WERI-Rb-1 (cell line): ENCODE measurements around the gene ATP9A.

Experiments used
- DNase-seq: peaks from one replicate; pipeline ENCODE4 v3.0.0-alpha.2; 2020
- H3K27ac ChIP-seq: fragments of 250-450 bp; sonication (Bioruptor Pico); 2 replicates; pipeline ENCODE4 v1.5.1; 2020; ENCODE audit warnings: mild to moderate bottlenecking, moderate library complexity
- H3K27me3 ChIP-seq: fragments of 250-450 bp; sonication (Bioruptor Pico); 2 replicates; pipeline ENCODE4 v1.5.1; 2021; ENCODE audit warnings: mild to moderate bottlenecking, low read depth, moderate library complexity; ENCODE audit not compliant: insufficient read depth, severe bottlenecking
- H3K36me3 ChIP-seq: fragments of 250-450 bp; sonication (Bioruptor Pico); 2 replicates; pipeline ENCODE4 v1.5.1; 2020; ENCODE audit warnings: mild to moderate bottlenecking, moderate library complexity
- H3K4me3 ChIP-seq: 2 replicates; pipeline ENCODE4 v1.5.1; 2011; ENCODE audit warnings: low read depth, mild to moderate bottlenecking, control low read depth, low read length
- H3K9me3 ChIP-seq: fragments of 250-450 bp; sonication (Bioruptor Pico); 2 replicates; pipeline ENCODE4 v1.5.1; 2021; ENCODE audit warnings: mild to moderate bottlenecking, moderate library complexity; ENCODE audit not compliant: severe bottlenecking
- TF ChIP-seq, protein P1 (sequence below): IDR thresholded peaks from 2 replicates; pipeline ENCODE4 v1.5.1; 2011; ENCODE audit warnings: low read depth, mild to moderate bottlenecking, control low read depth, inconsistent platforms, low read length

Gene ATP9A

DNA sequence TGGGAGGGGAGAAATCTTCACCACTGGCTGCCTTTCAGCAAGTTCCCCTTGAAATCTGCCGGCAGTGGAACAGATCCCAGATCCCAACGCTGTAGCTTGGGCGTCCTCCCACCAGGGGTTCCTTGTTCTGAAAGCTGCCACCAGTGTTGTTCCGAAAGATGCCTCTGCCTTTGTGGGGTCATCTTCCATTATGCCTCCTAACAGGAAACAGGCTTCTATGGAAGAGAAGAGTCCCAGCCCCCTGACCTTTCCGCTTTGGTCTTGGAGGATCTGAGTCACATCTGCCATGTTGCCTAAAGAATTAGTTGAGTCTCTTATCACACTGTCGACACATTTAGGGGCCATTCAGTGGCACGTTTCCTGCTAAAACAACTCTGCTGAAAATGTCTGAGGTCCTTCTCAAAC, 168.2 kb downstream of the ATP9A start:
- no peak for DNase-seq
- no peaks in the 10 kb centered on the region for H3K27me3 ChIP-seq
- H3K4me3 ChIP-seq, result no peak overlapping the region
- TF ChIP-seq, protein P1, sequence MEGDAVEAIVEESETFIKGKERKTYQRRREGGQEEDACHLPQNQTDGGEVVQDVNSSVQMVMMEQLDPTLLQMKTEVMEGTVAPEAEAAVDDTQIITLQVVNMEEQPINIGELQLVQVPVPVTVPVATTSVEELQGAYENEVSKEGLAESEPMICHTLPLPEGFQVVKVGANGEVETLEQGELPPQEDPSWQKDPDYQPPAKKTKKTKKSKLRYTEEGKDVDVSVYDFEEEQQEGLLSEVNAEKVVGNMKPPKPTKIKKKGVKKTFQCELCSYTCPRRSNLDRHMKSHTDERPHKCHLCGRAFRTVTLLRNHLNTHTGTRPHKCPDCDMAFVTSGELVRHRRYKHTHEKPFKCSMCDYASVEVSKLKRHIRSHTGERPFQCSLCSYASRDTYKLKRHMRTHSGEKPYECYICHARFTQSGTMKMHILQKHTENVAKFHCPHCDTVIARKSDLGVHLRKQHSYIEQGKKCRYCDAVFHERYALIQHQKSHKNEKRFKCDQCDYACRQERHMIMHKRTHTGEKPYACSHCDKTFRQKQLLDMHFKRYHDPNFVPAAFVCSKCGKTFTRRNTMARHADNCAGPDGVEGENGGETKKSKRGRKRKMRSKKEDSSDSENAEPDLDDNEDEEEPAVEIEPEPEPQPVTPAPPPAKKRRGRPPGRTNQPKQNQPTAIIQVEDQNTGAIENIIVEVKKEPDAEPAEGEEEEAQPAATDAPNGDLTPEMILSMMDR, result no peak
- no peak overlapping the region for H3K27ac ChIP-seq
- no peaks in the 10 kb centered on the region for H3K9me3 ChIP-seq
- H3K36me3 ChIP-seq, result no peaks in the 10 kb centered on the region

DNA sequence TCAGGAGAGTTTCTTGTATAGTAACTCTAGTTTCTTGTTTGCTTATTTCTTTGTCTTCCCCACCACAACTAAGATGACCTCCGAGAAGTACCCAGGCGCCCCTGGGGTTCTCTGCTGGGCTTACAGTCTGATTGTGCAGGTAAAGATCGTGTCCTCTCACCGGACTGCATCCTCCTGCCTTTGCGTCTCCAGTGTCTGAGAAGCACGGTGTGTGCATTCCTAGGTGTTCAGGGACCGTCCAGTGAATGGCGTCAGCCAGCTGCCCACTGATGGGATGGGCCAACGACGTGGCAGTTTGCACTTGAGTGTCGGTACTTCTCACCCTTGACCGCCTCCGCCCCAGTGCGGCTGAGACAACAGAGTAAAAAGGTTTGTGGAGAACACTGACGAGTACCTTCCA, 169.6 kb downstream of the ATP9A start:
- DNase-seq, result no peak

DNA sequence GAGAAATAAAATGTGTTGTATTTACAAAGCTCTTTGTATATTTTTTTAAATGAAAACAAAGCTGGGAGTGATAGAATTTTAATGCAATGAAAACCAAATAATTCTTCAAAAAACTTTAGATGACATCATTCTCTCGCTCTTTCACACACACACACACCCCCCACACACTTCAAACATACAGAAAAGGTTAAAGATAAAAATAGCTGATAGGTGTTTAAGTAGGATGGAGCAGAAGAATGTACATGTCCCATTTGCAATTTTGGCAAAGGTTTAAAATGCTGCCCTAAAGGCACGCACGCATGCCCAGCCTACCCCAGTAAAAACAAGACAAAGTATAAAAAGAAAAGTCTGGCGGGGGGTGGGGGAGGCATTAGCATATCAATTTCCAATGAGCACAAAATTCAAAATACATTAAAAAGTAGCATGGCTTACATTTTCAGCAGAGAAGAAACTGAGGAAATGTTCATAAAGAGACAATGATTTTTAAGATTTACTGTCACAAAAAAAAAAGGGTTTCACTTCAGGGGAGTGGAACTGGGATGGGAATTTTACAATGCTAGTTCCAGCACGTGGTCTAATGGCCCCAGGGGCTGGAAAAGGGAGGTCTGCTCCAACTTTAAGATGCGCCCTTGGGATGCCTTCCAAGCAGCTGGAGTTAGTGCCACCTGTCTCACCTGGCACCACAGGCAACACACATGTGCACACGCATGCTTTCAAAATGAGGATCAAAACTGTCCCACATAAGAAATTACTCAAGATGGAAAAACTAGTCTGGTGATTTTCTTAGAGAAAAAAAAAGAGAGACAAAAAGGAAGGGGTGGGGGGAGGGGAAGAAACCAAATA, 170.6 kb downstream of the ATP9A start:
- peaks cover 6% of the 10 kb centered on the region for H3K27me3 ChIP-seq
- H3K27ac ChIP-seq, result no peak overlapping the region
- DNase-seq, result no peak
- no peaks in the 10 kb centered on the region for H3K36me3 ChIP-seq
- H3K4me3 ChIP-seq, result no peak overlapping the region
- TF ChIP-seq, protein P1, result no peak
- no peaks in the 10 kb centered on the region for H3K9me3 ChIP-seq

More for the DNA sequence above, 169.6 kb downstream of the ATP9A start:
- no peak overlapping the region for H3K4me3 ChIP-seq
- H3K27ac ChIP-seq, result no peak overlapping the region
- H3K36me3 ChIP-seq, result no peaks in the 10 kb centered on the region
- H3K27me3 ChIP-seq, result peaks cover 5% of the 10 kb centered on the region
- H3K9me3 ChIP-seq, result no peaks in the 10 kb centered on the region
- TF ChIP-seq, protein P1, result no peak

DNA sequence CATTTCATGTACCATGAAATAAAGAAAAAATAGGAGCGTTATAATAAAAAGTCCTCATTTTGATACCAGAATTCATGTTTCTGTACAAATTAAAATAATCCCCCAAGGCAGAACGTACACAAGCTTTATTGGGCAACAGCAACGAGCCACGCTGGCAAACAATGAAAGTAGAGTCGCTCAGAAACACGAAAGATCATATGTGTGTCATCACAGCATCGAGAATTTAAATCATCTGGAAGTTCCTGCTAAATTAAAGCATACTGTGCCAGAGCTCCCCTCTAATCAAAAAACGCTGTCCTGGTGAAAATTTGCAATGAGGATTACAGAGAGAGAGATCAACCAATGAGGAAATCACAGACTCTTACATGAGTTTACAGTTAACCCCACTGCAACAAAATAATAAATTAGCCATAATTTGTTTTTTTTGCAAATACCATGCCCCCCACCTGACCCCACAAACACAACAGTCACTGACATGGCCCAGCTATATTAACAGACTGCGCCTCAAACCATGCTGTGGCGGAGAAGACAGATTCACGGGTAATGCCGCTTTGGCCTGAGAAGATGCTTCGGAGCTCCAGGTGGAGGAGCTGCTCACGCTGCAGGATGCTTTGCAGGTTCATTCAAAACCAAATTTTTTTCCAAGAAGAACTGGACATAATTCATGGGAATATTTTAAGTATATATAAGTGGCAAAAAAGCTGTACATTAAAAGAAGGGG, 171.4 kb downstream of the ATP9A start:
- peaks cover 6% of the 10 kb centered on the region for H3K27me3 ChIP-seq
- H3K27ac ChIP-seq, result no peak overlapping the region
- H3K4me3 ChIP-seq, result no peak overlapping the region
- TF ChIP-seq, protein P1, result no peak
- H3K36me3 ChIP-seq, result no peaks in the 10 kb centered on the region
- DNase-seq, result no peak
- H3K9me3 ChIP-seq, result no peaks in the 10 kb centered on the region

DNA sequence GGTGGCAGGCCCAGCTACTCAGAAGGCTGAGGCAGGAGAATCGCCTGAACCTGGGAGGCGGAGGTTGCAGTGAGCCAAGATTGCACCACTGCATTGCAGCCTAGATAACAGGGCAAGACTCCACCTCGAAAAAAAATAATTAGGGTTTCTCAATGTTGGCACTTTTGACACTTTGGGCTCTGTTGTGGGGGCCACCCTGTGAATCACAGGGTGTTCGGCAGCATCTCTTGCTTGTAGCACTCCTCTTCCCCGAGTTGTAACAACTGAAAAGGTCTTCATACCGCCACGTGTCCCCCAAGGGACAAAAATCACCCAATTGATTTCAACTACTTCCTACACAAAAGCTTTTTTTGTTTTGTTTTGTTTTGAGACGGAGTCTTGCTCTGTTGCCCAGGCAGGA, 172.4 kb downstream of the ATP9A start:
- H3K9me3 ChIP-seq, result no peaks in the 10 kb centered on the region
- TF ChIP-seq, protein P1, result no peak
- DNase-seq, result no peak
- no peaks in the 10 kb centered on the region for H3K36me3 ChIP-seq
- H3K27ac ChIP-seq, result no peak overlapping the region
- no peak overlapping the region for H3K4me3 ChIP-seq
- H3K27me3 ChIP-seq, result peaks cover 7% of the 10 kb centered on the region
